DOHH2 (cell line): ENCODE results near the gene RPP25.

Experiments used
- H3F3A ChIP-seq: fragments of 200-600 bp; sonication (generic), shearing (Covaris generic); 2 replicates; pipeline ENCODE4 v1.6.0; 2016; ENCODE audit warnings: antibody characterized with exemption, mild to moderate bottlenecking; ENCODE audit not compliant: control insufficient read depth, insufficient read depth
- H3K27ac ChIP-seq: fragments of 200-600 bp; sonication (generic); 2 replicates; pipeline ENCODE4 v1.5.1; 2014; ENCODE audit warnings: low read depth, mild to moderate bottlenecking, low read length, moderate library complexity
- H3K27me3 ChIP-seq: fragments of 200-600 bp; sonication (generic); 2 replicates; pipeline ENCODE4 v1.6.1; 2014; ENCODE audit warnings: mild to moderate bottlenecking, low read length, mixed read lengths; ENCODE audit not compliant: control insufficient read depth
- H3K36me3 ChIP-seq: fragments of 200-600 bp; sonication (generic); 2 replicates; pipeline ENCODE4 v1.6.1; 2014; ENCODE audit warnings: mild to moderate bottlenecking, low read length, moderate library complexity, mixed read lengths; ENCODE audit not compliant: control insufficient read depth
- H3K4me1 ChIP-seq: fragments of 200-600 bp; sonication (generic); 2 replicates; pipeline ENCODE4 v1.6.1; 2014; ENCODE audit warnings: mild to moderate bottlenecking, low read length, mixed read lengths; ENCODE audit not compliant: control insufficient read depth
- H3K4me2 ChIP-seq: fragments of 200-600 bp; sonication (generic); 2 replicates; pipeline ENCODE4 v1.6.0; 2014; ENCODE audit warnings: mild to moderate bottlenecking, low read length, moderate library complexity
- H3K4me3 ChIP-seq: fragments of 200-600 bp; sonication (generic); 2 replicates; pipeline ENCODE4 v1.5.1; 2014; ENCODE audit warnings: mild to moderate bottlenecking, low read length, mixed read lengths
- H3K79me2 ChIP-seq: fragments of 200-600 bp; sonication (generic); 2 replicates; pipeline ENCODE4 v1.6.1; 2014; ENCODE audit warnings: mild to moderate bottlenecking, low read length, mixed read lengths; ENCODE audit not compliant: control insufficient read depth
- H3K9me2 ChIP-seq: fragments of 200-600 bp; sonication (generic); replicated peaks from 2 replicates; pipeline ENCODE4 v1.6.1; 2014; ENCODE audit warnings: mild to moderate bottlenecking, low read length, mixed read lengths; ENCODE audit not compliant: control insufficient read depth
- H3K9me3 ChIP-seq: fragments of 200-600 bp; sonication (generic); 2 replicates; pipeline ENCODE4 v1.6.1; 2014; ENCODE audit warnings: antibody characterized with exemption, low read length, mixed read lengths; ENCODE audit not compliant: control insufficient read depth, insufficient read depth
- H4K20me1 ChIP-seq: fragments of 200-600 bp; sonication (generic); 2 replicates; pipeline ENCODE4 v1.6.0; 2014; ENCODE audit warnings: low read depth, mild to moderate bottlenecking, antibody characterized with exemption, low read length, moderate library complexity; ENCODE audit not compliant: control insufficient read depth, insufficient read depth
- CTCF ChIP-seq: fragments of 200-600 bp; sonication (generic); IDR thresholded peaks from one replicate; pipeline ENCODE4 v1.5.1; 2014; ENCODE audit warnings: antibody characterized with exemption, mild to moderate bottlenecking, low read depth, low read length; ENCODE audit not compliant: poor library complexity, severe bottlenecking
- EZH2phosphoT487 ChIP-seq: fragments of 200-600 bp; sonication (generic); IDR thresholded peaks from 2 replicates; pipeline ENCODE4 v1.6.1; 2017; ENCODE audit warnings: borderline replicate concordance, mild to moderate bottlenecking, antibody characterized with exemption, low read length, moderate library complexity, mixed read lengths

Gene RPP25

GRCh38 chr15:74955017-74955416 is 1.6 kb downstream of the RPP25 start:
- Histone ChIP-seq H3K4me3 (peak overlapping the region; percentile 72), H3K4me2 (peak overlapping the region; percentile 79), H3F3A (no peaks in the 10 kb centered on the region), H3K9me2 (no peaks in the 10 kb centered on the region), H3K9me3 (no peaks in the 10 kb centered on the region), H3K4me1 (peaks cover 62% of the 10 kb centered on the region), H3K36me3 (no peaks in the 10 kb centered on the region), H3K27ac (no peak overlapping the region), H4K20me1 (peaks cover 5% of the 10 kb centered on the region; the same call in 1 of the 2 replicates), H3K27me3 (peaks cover 28% of the 10 kb centered on the region), H3K79me2 (peaks cover 26% of the 10 kb centered on the region)
- TF ChIP-seq CTCF, result no peak
- no peak for TF ChIP-seq EZH2phosphoT487

- Histone ChIP-seq H3K4me2 (peak overlapping the region; percentile 79), H4K20me1 (peaks cover 5% of the 10 kb centered on the region; the same call in 1 of the 2 replicates), H3K4me1 (peaks cover 57% of the 10 kb centered on the region), H3K27me3 (peaks cover 24% of the 10 kb centered on the region), H3F3A (no peaks in the 10 kb centered on the region), H3K4me3 (peak overlapping the region; percentile 72), H3K27ac (no peak overlapping the region), H3K36me3 (no peaks in the 10 kb centered on the region), H3K9me3 (no peaks in the 10 kb centered on the region), H3K9me2 (no peaks in the 10 kb centered on the region), H3K79me2 (peaks cover 26% of the 10 kb centered on the region)
- TF ChIP-seq EZH2phosphoT487 (no peak), CTCF (no peak)
These were observed 2.1 kb downstream of the RPP25 start for GRCh38 chr15:74954515-74954914.

GRCh38 chr15:74951006-74951405 is 5.6 kb downstream of the RPP25 start:
- Histone ChIP-seq H3K27me3 (no peaks in the 10 kb centered on the region), H3K79me2 (peaks cover 21% of the 10 kb centered on the region), H3K4me2 (no peak overlapping the region), H3K4me1 (peaks cover 24% of the 10 kb centered on the region), H3F3A (no peaks in the 10 kb centered on the region), H3K27ac (no peak overlapping the region), H3K4me3 (no peak overlapping the region), H3K9me2 (no peaks in the 10 kb centered on the region), H4K20me1 (peaks cover 5% of the 10 kb centered on the region; the same call in 1 of the 2 replicates), H3K9me3 (no peaks in the 10 kb centered on the region), H3K36me3 (no peaks in the 10 kb centered on the region)
- TF ChIP-seq EZH2phosphoT487, result no peak
- TF ChIP-seq CTCF, result no peak
